HEK293 (cell line): ENCODE data around the gene CMPK1.
"Not testable (repeated sequence)": the region's sequence is repeated elsewhere in the genome, so short reads cannot be mapped to it uniquely, and the experiment has no call there.

Experiments
- CTCF ChIP-seq: fragments of 450-650 bp; formaldehyde crosslinking; IDR thresholded peaks from 2 replicates; pipeline ENCODE4 v1.5.1; 2016; ENCODE audit warnings: missing biosample characterization, missing genetic modification characterization
- KLF8 ChIP-seq: fragments of 450-650 bp; formaldehyde crosslinking; IDR thresholded peaks from 2 replicates; pipeline ENCODE4 v1.5.1; 2016; ENCODE audit warnings: missing biosample characterization, missing genetic modification characterization
- ZBTB8A ChIP-seq: fragments of 450-650 bp; formaldehyde crosslinking; IDR thresholded peaks from 2 replicates; pipeline ENCODE4 v1.5.1; 2016; ENCODE audit warnings: missing biosample characterization, missing genetic modification characterization
- ZFP41 ChIP-seq: fragments of 450-650 bp; formaldehyde crosslinking; IDR thresholded peaks from 2 replicates; pipeline ENCODE4 v1.5.1; 2016; ENCODE audit warnings: missing biosample characterization, missing genetic modification characterization, borderline replicate concordance
- ZNF560 ChIP-seq: fragments of 450-650 bp; formaldehyde crosslinking; IDR thresholded peaks from 2 replicates; pipeline ENCODE4 v1.5.1; 2017; ENCODE audit warnings: missing biosample characterization, missing genetic modification characterization, borderline replicate concordance
- TF ChIP-seq, protein P1 (sequence below): fragments of 450-650 bp; formaldehyde crosslinking; IDR thresholded peaks from 2 replicates; pipeline ENCODE4 v1.5.1; 2017; ENCODE audit warnings: missing biosample characterization, missing genetic modification characterization

- not testable (repeated sequence) for TF ChIP-seq ZFP41 (tag by site-specific recombination); ZNF560 (tag by site-specific recombination); KLF8 (tag by site-specific recombination); CTCF (tag by site-specific recombination); ZBTB8A
- TF ChIP-seq, protein P1, sequence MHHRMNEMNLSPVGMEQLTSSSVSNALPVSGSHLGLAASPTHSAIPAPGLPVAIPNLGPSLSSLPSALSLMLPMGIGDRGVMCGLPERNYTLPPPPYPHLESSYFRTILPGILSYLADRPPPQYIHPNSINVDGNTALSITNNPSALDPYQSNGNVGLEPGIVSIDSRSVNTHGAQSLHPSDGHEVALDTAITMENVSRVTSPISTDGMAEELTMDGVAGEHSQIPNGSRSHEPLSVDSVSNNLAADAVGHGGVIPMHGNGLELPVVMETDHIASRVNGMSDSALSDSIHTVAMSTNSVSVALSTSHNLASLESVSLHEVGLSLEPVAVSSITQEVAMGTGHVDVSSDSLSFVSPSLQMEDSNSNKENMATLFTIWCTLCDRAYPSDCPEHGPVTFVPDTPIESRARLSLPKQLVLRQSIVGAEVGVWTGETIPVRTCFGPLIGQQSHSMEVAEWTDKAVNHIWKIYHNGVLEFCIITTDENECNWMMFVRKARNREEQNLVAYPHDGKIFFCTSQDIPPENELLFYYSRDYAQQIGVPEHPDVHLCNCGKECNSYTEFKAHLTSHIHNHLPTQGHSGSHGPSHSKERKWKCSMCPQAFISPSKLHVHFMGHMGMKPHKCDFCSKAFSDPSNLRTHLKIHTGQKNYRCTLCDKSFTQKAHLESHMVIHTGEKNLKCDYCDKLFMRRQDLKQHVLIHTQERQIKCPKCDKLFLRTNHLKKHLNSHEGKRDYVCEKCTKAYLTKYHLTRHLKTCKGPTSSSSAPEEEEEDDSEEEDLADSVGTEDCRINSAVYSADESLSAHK (tag by site-specific recombination), result not testable (repeated sequence)
Measured at GRCh38 chr1:47319968-47320367, 13.6 kb upstream of the CMPK1 start.
